Measurements from ENCODE around the gene GPR132. TPM values are rescaled to one million over a fixed set of nuclear protein-coding genes. Genes with fewer than 3 reads are reported as not detected.

Gene GPR132
- total RNA-seq, 1 donor from 2014 or later = 2.2 TPM

DNA sequence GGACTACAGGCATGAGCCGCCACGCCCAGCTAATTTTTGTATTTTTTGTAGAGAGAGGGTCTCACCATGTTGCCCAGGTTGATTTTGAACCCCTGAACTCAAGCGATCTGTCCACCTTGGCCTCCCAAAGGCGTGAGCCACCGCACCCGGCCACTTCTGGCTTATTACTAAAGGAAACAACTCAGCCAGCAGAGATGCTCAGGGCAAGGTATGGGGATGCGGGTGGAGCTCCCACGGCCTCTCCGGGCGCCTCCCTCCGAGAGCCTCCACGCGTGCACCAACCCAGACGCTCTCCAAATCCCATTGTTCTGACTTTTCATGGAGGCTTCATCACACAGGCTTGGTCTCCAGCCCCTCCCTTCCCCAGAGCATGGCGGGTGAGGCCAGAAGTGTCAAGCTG lies 6.1 kb upstream of the GPR132 start:
- no peak overlapping the region for H3K4me2 ChIP-seq (ENCODE audit: low read length)
- H3K79me2 ChIP-seq (ENCODE audit: insufficient read depth, low read length) = no peaks in the 10 kb centered on the region
- H3K36me3 ChIP-seq (ENCODE audit: insufficient read depth, low read length) = no peaks in the 10 kb centered on the region
- TF ChIP-seq EZH2 (IDR thresholded peaks at IDR 0.05; ENCODE audit: insufficient read depth, low read length) = no peak
- TF ChIP-seq, protein P1, sequence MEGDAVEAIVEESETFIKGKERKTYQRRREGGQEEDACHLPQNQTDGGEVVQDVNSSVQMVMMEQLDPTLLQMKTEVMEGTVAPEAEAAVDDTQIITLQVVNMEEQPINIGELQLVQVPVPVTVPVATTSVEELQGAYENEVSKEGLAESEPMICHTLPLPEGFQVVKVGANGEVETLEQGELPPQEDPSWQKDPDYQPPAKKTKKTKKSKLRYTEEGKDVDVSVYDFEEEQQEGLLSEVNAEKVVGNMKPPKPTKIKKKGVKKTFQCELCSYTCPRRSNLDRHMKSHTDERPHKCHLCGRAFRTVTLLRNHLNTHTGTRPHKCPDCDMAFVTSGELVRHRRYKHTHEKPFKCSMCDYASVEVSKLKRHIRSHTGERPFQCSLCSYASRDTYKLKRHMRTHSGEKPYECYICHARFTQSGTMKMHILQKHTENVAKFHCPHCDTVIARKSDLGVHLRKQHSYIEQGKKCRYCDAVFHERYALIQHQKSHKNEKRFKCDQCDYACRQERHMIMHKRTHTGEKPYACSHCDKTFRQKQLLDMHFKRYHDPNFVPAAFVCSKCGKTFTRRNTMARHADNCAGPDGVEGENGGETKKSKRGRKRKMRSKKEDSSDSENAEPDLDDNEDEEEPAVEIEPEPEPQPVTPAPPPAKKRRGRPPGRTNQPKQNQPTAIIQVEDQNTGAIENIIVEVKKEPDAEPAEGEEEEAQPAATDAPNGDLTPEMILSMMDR (IDR thresholded peaks at IDR 0.05; ENCODE audit: insufficient read depth, low read depth, low read length) = no peak
- Mint-ChIP-seq H3K4me1 (ENCODE audit: low read depth, unreplicated experiment) (peaks cover 18% of the 10 kb centered on the region), H3K4me3 (ENCODE audit: unreplicated experiment) (no peak overlapping the region), H3K27me3 (ENCODE audit: low read depth, unreplicated experiment) (peaks cover 17% of the 10 kb centered on the region), H3K9me3 (ENCODE audit: unreplicated experiment) (peaks cover 2% of the 10 kb centered on the region), H3K36me3 (ENCODE audit: low read depth, unreplicated experiment) (no peaks in the 10 kb centered on the region), H3K27ac (ENCODE audit: unreplicated experiment) (no peak overlapping the region)
- peaks cover 3% of the 10 kb centered on the region for H3K27me3 ChIP-seq (ENCODE audit: insufficient read depth, low read length)
- no peak overlapping the region for H2AFZ ChIP-seq (ENCODE audit: low read depth, low read length)
- no peaks in the 10 kb centered on the region for H3K9me3 ChIP-seq (ENCODE audit: insufficient read depth, low read depth, low read length)
- no peak for DNase-seq (ENCODE audit: low read depth)
- peaks cover 20% of the 10 kb centered on the region for H3K4me1 ChIP-seq (ENCODE audit: insufficient read depth, low read length)
- H4K20me1 ChIP-seq (ENCODE audit: insufficient read depth, low read length) = no peaks in the 10 kb centered on the region
- no peak overlapping the region for H3K27ac ChIP-seq (ENCODE audit: low read depth, low read length)
- H3K9ac ChIP-seq (ENCODE audit: low read length) = no peak overlapping the region
- H3K4me3 ChIP-seq (ENCODE audit: insufficient read depth, low read depth, low read length) = no peak overlapping the region
- no peak for FAIRE-seq

DNA sequence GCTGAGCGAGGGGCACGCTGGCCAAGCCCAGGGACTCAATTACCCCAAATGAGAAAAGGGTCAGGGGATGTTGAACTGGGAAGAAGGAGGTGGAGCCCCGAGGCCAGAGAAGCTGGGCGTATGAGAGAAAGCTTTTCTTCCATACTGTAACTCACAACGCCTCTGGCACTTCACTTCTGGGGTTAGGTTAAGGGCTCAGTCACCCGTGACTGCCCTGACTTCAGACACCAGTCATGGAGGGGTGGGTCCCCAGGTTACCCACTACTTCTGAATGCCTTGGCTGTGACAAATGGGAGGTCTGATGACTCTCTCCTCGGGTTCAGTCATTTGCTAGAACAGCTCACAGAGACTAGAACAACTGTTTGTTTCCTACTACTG lies 5.5 kb upstream of the GPR132 start:
- Histone ChIP-seq H3K9me3 (ENCODE audit: insufficient read depth, low read depth, low read length) (no peaks in the 10 kb centered on the region), H3K4me1 (ENCODE audit: insufficient read depth, low read length) (peaks cover 21% of the 10 kb centered on the region), H3K27ac (ENCODE audit: low read depth, low read length) (no peak overlapping the region), H3K4me3 (ENCODE audit: insufficient read depth, low read depth, low read length) (no peak overlapping the region), H3K79me2 (ENCODE audit: insufficient read depth, low read length) (no peaks in the 10 kb centered on the region), H3K9ac (ENCODE audit: low read length) (no peak overlapping the region), H3K36me3 (ENCODE audit: insufficient read depth, low read length) (no peaks in the 10 kb centered on the region), H3K27me3 (ENCODE audit: insufficient read depth, low read length) (peaks cover 3% of the 10 kb centered on the region), H2AFZ (ENCODE audit: low read depth, low read length) (no peak overlapping the region), H3K4me2 (ENCODE audit: low read length) (no peak overlapping the region), H4K20me1 (ENCODE audit: insufficient read depth, low read length) (no peaks in the 10 kb centered on the region)
- peaks cover 2% of the 10 kb centered on the region for H3K9me3 Mint-ChIP-seq (ENCODE audit: unreplicated experiment)
- FAIRE-seq (no peak), DNase-seq (ENCODE audit: low read depth) (no peak)
- TF ChIP-seq, protein P1 (IDR thresholded peaks at IDR 0.05; ENCODE audit: insufficient read depth, low read depth, low read length) = no peak
- no peak for TF ChIP-seq EZH2 (IDR thresholded peaks at IDR 0.05; ENCODE audit: insufficient read depth, low read length)
- H3K27me3 Mint-ChIP-seq (ENCODE audit: low read depth, unreplicated experiment) = peaks cover 17% of the 10 kb centered on the region
- no peak overlapping the region for H3K4me3 Mint-ChIP-seq (ENCODE audit: unreplicated experiment)
- peaks cover 18% of the 10 kb centered on the region for H3K4me1 Mint-ChIP-seq (ENCODE audit: low read depth, unreplicated experiment)
- no peak overlapping the region for H3K27ac Mint-ChIP-seq (ENCODE audit: unreplicated experiment)
- H3K36me3 Mint-ChIP-seq (ENCODE audit: low read depth, unreplicated experiment) = no peaks in the 10 kb centered on the region

DNA sequence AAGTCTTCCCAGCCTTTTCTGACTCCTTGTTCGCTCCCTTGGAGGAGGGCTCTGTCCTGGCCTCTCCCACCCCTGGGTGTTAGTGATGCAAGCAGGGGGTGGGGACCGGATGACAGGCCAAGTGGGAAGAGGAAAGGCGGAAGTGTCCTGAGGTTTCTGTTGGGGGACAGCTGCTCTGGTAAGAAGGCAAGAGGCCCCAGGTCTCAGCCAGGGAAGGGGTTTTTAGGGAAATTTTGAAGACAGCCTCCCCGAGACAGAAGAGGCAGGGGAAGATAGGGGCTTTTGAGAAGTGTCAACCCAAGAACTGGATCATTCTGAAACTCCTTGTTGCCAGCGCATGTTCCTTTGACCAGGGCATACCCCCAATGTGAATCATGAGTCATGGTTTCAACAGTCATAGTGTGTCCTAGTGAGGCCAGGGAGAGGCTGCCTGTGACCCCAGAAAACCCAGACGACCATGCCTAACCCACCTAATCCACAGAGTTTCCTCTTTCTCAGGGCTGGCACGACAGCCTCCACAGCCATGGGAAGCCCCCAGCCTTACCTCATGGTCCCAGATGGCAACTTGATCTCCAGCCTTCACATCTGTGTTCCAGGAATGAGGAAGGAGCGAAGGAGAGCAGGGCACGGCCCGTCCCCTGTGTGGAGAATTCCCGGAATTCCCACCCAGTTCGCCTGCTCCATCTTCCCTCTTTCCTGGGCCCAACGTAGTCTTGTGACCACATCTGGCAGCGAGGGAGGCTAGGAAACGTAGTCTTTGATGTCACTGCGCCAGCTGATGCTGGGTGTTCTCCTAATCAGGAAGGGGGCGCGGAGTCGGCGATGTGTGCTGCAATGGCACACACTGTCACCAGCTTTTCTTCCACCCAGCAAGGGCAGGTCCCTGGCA lies 4.9 kb upstream of the GPR132 start:
- FAIRE-seq (no peak), DNase-seq (ENCODE audit: low read depth) (no peak)
- Histone ChIP-seq H3K4me3 (ENCODE audit: insufficient read depth, low read depth, low read length) (no peak overlapping the region), H3K27me3 (ENCODE audit: insufficient read depth, low read length) (peaks cover 3% of the 10 kb centered on the region), H3K27ac (ENCODE audit: low read depth, low read length) (no peak overlapping the region), H3K36me3 (ENCODE audit: insufficient read depth, low read length) (no peaks in the 10 kb centered on the region), H3K4me2 (ENCODE audit: low read length) (no peak overlapping the region), H3K79me2 (ENCODE audit: insufficient read depth, low read length) (no peaks in the 10 kb centered on the region), H4K20me1 (ENCODE audit: insufficient read depth, low read length) (no peaks in the 10 kb centered on the region), H3K9ac (ENCODE audit: low read length) (no peak overlapping the region), H3K4me1 (ENCODE audit: insufficient read depth, low read length) (peaks cover 22% of the 10 kb centered on the region), H3K9me3 (ENCODE audit: insufficient read depth, low read depth, low read length) (no peaks in the 10 kb centered on the region), H2AFZ (ENCODE audit: low read depth, low read length) (no peak overlapping the region)
- peaks cover 18% of the 10 kb centered on the region for H3K4me1 Mint-ChIP-seq (ENCODE audit: low read depth, unreplicated experiment)
- TF ChIP-seq EZH2 (IDR thresholded peaks at IDR 0.05; ENCODE audit: insufficient read depth, low read length) = no peak
- TF ChIP-seq, protein P1 (IDR thresholded peaks at IDR 0.05; ENCODE audit: insufficient read depth, low read depth, low read length) = no peak
- no peaks in the 10 kb centered on the region for H3K36me3 Mint-ChIP-seq (ENCODE audit: low read depth, unreplicated experiment)
- no peak overlapping the region for H3K4me3 Mint-ChIP-seq (ENCODE audit: unreplicated experiment)
- H3K27ac Mint-ChIP-seq (ENCODE audit: unreplicated experiment) = no peak overlapping the region
- H3K9me3 Mint-ChIP-seq (ENCODE audit: unreplicated experiment) = peaks cover 2% of the 10 kb centered on the region
- H3K27me3 Mint-ChIP-seq (ENCODE audit: low read depth, unreplicated experiment) = peaks cover 17% of the 10 kb centered on the region
